Measurements from ENCODE around the gene HOMER2. TPM values are rescaled to one million over a fixed set of nuclear protein-coding genes. Genes with fewer than 3 reads are reported as not detected.

HOMER2 gene
- total RNA-seq, 2 experiments from 2014 or later, result 5.4 TPM

DNA sequence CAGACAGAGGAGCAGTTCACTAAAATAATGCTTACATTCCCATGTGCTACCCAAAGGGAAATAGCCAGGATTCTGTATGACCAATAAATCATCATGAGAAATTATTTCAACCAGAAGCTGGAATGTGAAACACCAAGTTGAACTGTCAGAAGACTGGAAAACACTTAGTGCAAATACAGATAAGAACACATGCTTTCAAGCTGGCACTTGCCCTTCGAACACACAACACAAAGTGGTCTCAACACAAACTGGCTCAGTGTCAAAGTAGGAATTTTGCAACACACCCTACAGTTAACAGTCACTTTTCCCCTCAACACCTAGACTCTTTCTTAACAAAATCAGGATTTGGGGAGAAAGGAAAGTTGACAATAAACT lies 148.0 kb downstream of the HOMER2 start:
- ChIA-PET POLR2A (no interaction called here), CTCF (interaction anchor here (0.8 kb wide), 1 partner anchor 47 kb away, joined by 3 read pairs; no protein-coding TSS in a partner anchor)
- Mint-ChIP-seq H3K27ac (no peak overlapping the region), H3K27me3 (peaks cover 2% of the 10 kb centered on the region), H3K4me3 (no peak overlapping the region), H3K9me3 (no peaks in the 10 kb centered on the region), H3K4me1 (ENCODE audit: low read depth) (peaks cover 10% of the 10 kb centered on the region), H3K36me3 (ENCODE audit: low read depth) (no peaks in the 10 kb centered on the region)
- no peak for DNase-seq
- no peak for ATAC-seq
- intact Hi-C loops (cut with micrococcal nuclease), result no loop called here
- TF ChIP-seq CTCF (IDR thresholded peaks at IDR 0.05), result no peak

- Mint-ChIP-seq H3K36me3 (ENCODE audit: low read depth) (no peaks in the 10 kb centered on the region), H3K27ac (no peak overlapping the region), H3K4me3 (no peak overlapping the region), H3K4me1 (ENCODE audit: low read depth) (peaks cover 6% of the 10 kb centered on the region), H3K9me3 (no peaks in the 10 kb centered on the region), H3K27me3 (peaks cover 7% of the 10 kb centered on the region)
- ChIA-PET POLR2A (no interaction called here), CTCF (no interaction called here)
- intact Hi-C loops (cut with micrococcal nuclease), result no loop called here
- ATAC-seq, result no peak
- TF ChIP-seq CTCF (IDR thresholded peaks at IDR 0.05), result no peak
- DNase-seq, result no peak
Observed at GRCh38 chr15:82803793-82804574, 148.5 kb downstream of the HOMER2 start.

DNA sequence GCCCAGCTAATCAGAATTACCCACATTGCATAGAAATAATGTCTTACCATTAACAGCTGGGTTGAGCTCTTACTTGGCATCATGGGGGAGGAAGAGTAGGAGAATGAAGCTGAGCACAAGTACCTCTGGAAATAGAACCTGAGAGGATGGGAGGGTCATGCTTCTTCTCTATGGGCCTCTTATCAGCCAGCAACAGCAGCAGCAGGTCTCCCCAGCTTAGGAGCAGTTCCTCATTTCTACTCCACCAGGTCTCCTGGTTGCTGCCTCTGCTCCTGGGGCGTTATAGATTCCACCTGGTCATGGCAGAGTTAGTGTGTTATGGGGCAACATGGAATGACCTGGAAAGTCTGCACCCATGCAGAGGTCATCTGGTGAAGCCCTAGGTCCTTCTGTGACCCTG lies 150.0 kb downstream of the HOMER2 start:
- ATAC-seq (no peak), DNase-seq (no peak)
- peaks cover 7% of the 10 kb centered on the region for H3K27me3 Mint-ChIP-seq
- CTCF ChIA-PET, result no interaction called here
- H3K36me3 Mint-ChIP-seq (ENCODE audit: low read depth), result no peaks in the 10 kb centered on the region
- TF ChIP-seq CTCF (IDR thresholded peaks at IDR 0.05), result no peak
- no peak overlapping the region for H3K27ac Mint-ChIP-seq
- intact Hi-C loops (cut with micrococcal nuclease), result no loop called here
- H3K9me3 Mint-ChIP-seq, result no peaks in the 10 kb centered on the region
- POLR2A ChIA-PET, result no interaction called here
- no peak overlapping the region for H3K4me3 Mint-ChIP-seq
- H3K4me1 Mint-ChIP-seq (ENCODE audit: low read depth), result no peaks in the 10 kb centered on the region

DNA sequence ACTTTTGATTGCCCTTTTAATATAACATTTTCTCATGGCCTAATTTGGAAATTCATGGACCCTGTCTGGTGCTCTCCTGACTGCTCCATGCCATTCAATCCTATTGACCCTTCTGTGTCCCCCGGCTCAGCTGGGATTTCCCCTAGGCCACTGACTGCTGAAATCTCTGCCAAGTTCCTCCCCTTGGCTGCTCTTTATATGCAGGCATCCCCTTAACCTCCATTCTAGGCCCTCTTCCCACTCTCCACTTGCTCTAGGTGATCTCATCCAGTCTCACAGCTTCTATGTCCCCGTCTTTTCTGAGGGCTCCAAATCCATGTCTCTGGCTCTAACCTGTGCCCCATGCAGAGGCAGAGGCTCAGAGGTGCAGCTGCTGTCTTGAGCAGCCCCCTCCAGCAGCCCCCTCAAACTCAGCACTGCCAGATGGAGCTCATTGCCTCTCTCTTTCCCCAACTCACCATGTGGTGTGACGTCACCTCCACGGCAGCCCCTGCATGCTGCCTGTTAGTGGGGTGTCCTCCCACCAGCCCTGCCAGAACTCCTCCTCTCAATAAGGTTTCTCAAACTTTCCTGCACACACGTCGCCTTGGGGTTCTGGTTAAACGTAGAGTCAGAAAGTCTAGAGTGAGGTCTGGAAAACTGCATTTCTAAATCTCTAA lies 153.2 kb downstream of the HOMER2 start:
- DNase-seq (no peak), ATAC-seq (no peak)
- Mint-ChIP-seq H3K4me1 (ENCODE audit: low read depth) (no peaks in the 10 kb centered on the region), H3K36me3 (ENCODE audit: low read depth) (no peaks in the 10 kb centered on the region), H3K27ac (no peak overlapping the region), H3K9me3 (peaks cover under 1% of the 10 kb centered on the region), H3K27me3 (peaks cover 7% of the 10 kb centered on the region), H3K4me3 (no peak overlapping the region)
- ChIA-PET CTCF (no interaction called here), POLR2A (no interaction called here)
- intact Hi-C loops (cut with micrococcal nuclease), result no loop called here
- TF ChIP-seq CTCF (IDR thresholded peaks at IDR 0.05), result no peak

Other genes starting within 250 kb of the HOMER2 start
- under 1 TPM; 0.16 to 0.18 TPM for gene AP3B2, start 242.8 kb downstream of the HOMER2 start, total RNA-seq
- not detected for gene FSD2, start 146.7 kb downstream of the HOMER2 start, total RNA-seq
- gene WHAMM, start 143.1 kb downstream of the HOMER2 start, total RNA-seq, result 1 to 10 TPM; 5.8 to 6.1 TPM
- gene RAMAC, start 33.5 kb upstream of the HOMER2 start, total RNA-seq, result 10 to 100 TPM; 18.2 to 19.7 TPM
- gene C15orf40, start 58.9 kb upstream of the HOMER2 start, total RNA-seq, result 10 to 100 TPM; 25.6 to 30.2 TPM
- 10 to 100 TPM; 63.3 to 63.8 TPM for gene BTBD1, start 114.5 kb upstream of the HOMER2 start, total RNA-seq
- gene TM6SF1, start 154.9 kb upstream of the HOMER2 start, total RNA-seq, result 1 to 10 TPM; 5.6 TPM

Measured in activated CD8-positive, alpha-beta T cell treated with anti-CD3 and anti-CD28 coated beads for 36 hours (primary cell).